HG02870 (cell line): ENCODE results near the gene MLLT10.
"Not testable (repeated sequence)": the region's sequence is repeated elsewhere in the genome, so short reads cannot be mapped to it uniquely, and the experiment has no call there.

ENCODE experiments used
- ATAC-seq: cut with Tn5 transposase; IDR thresholded peaks from one replicate; pipeline ENCODE4 v1.9.1; 2021; ENCODE audit warnings: mild to moderate bottlenecking, moderate library complexity; ENCODE audit not compliant: unreplicated experiment

Gene MLLT10

GRCh38 chr10:21692916-21693315 is 158.9 kb downstream of the MLLT10 start:
- no peak for ATAC-seq

- ATAC-seq: no peak
Measured at GRCh38 chr10:21693418-21693817, 159.4 kb downstream of the MLLT10 start.

GRCh38 chr10:21694631-21695030 is 160.6 kb downstream of the MLLT10 start:
- no peak for ATAC-seq

GRCh38 chr10:21696302-21696701 is 162.3 kb downstream of the MLLT10 start:
- no peak for ATAC-seq

- no peak for ATAC-seq
Measured at GRCh38 chr10:21699575-21699974, 165.5 kb downstream of the MLLT10 start.

GRCh38 chr10:21700474-21700873 is 166.4 kb downstream of the MLLT10 start:
- ATAC-seq: no peak

GRCh38 chr10:21702633-21703111 is 168.6 kb downstream of the MLLT10 start:
- peak; percentile 64 for ATAC-seq

- ATAC-seq: no peak
Measured at GRCh38 chr10:21705142-21705827, 171.3 kb downstream of the MLLT10 start.

- no peak for ATAC-seq
Measured at GRCh38 chr10:21705828-21706176, 171.8 kb downstream of the MLLT10 start.

GRCh38 chr10:21707498-21707897 is 173.5 kb downstream of the MLLT10 start:
- no peak for ATAC-seq

GRCh38 chr10:21712975-21713374 is 178.9 kb downstream of the MLLT10 start:
- ATAC-seq: no peak

- no peak for ATAC-seq
Measured at GRCh38 chr10:21715531-21716195, 181.6 kb downstream of the MLLT10 start.

GRCh38 chr10:21717437-21718054 is 183.5 kb downstream of the MLLT10 start:
- not testable (repeated sequence) for ATAC-seq

GRCh38 chr10:21719502-21719901 is 185.5 kb downstream of the MLLT10 start:
- no peak for ATAC-seq

GRCh38 chr10:21720090-21720489 is 186.1 kb downstream of the MLLT10 start:
- ATAC-seq: no peak

- ATAC-seq: no peak
Measured at GRCh38 chr10:21721000-21721665, 187.1 kb downstream of the MLLT10 start.

- ATAC-seq: no peak
Measured at GRCh38 chr10:21722209-21722608, 188.2 kb downstream of the MLLT10 start.

GRCh38 chr10:21724020-21724589 is 190.1 kb downstream of the MLLT10 start:
- no peak for ATAC-seq

GRCh38 chr10:21724687-21725367 is 190.8 kb downstream of the MLLT10 start:
- no peak for ATAC-seq

- no peak for ATAC-seq
Measured at GRCh38 chr10:21726601-21727225, 192.7 kb downstream of the MLLT10 start.
